CD14-positive monocyte (primary cell): ENCODE data around the gene MYO1A. TPM values are rescaled to one million over a fixed set of nuclear protein-coding genes. Genes with fewer than 3 reads are reported as not detected.

Experiments used
- DNase-seq, 3 donors: peaks; one replicate each; pipeline ENCODE4 v3.0.0-alpha.2; 2011 to 2022
- H2AFZ ChIP-seq: 2 replicates; pipeline ENCODE4 v1.6.0; 2012; ENCODE audit warnings: mild to moderate bottlenecking, low read depth, low read length, inconsistent platforms; ENCODE audit not compliant: insufficient read depth, poor library complexity, severe bottlenecking
- H3K27ac ChIP-seq, 2 donors: 1 replicate in 1 of 2; 2 replicates in 1 of 2; pipeline ENCODE4 v1.5.1; 2012 to 2013; ENCODE audit warnings: low read length in 2 of 2, control low read depth in 1 of 2, inconsistent platforms in 1 of 2, low read depth in 1 of 2, mild to moderate bottlenecking in 1 of 2
- H3K27me3 ChIP-seq, 2 donors: one replicate each; pipeline versions ENCODE4 v1.6.0 to v1.6.1; 2011 to 2013; ENCODE audit warnings: low read length in 2 of 2; ENCODE audit not compliant: control insufficient read depth in 2 of 2, insufficient read depth in 2 of 2
- H3K36me3 ChIP-seq, 2 donors: replicated peaks in 1 of 2; 1 replicate in 1 of 2; 2 replicates in 1 of 2; pipeline versions ENCODE4 v1.5.1 to v1.6.1; 2012 to 2013; ENCODE audit warnings: low read length in 2 of 2, control low read depth in 1 of 2, inconsistent platforms in 1 of 2, mild to moderate bottlenecking in 1 of 2; ENCODE audit not compliant: insufficient read depth in 2 of 2, control insufficient read depth in 1 of 2
- H3K4me1 ChIP-seq, 2 donors: 1 replicate in 1 of 2; 2 replicates in 1 of 2; pipeline versions ENCODE4 v1.5.1 to v1.6.1; 2012 to 2013; ENCODE audit warnings: low read length in 2 of 2, control low read depth in 1 of 2, inconsistent platforms in 1 of 2, mild to moderate bottlenecking in 1 of 2, moderate library complexity in 1 of 2; ENCODE audit not compliant: insufficient read depth in 2 of 2, control insufficient read depth in 1 of 2
- H3K4me2 ChIP-seq: replicated peaks from 2 replicates; pipeline ENCODE3; 2012; ENCODE audit warnings: low read length, moderate library complexity, mild to moderate bottlenecking; ENCODE audit not compliant: poor library complexity, severe bottlenecking; ENCODE audit errors: extremely low read depth
- H3K4me3 ChIP-seq, 3 experiments: fragments of 200-600 bp in 1 of 3; sonication (generic) in 1 of 3; replicated peaks in 1 of 3; 1 replicate in 2 of 3; 2 replicates in 1 of 3; pipeline ENCODE4 v1.5.1; 2011 to 2013; ENCODE audit warnings: low read length in 3 of 3, mild to moderate bottlenecking in 3 of 3, control low read depth in 2 of 3, low read depth in 2 of 3, inconsistent platforms in 1 of 3, moderate library complexity in 1 of 3
- H3K79me2 ChIP-seq: 2 replicates; pipeline ENCODE4 v1.6.0; 2012; ENCODE audit warnings: mild to moderate bottlenecking, control low read depth, inconsistent platforms, low read length, moderate library complexity; ENCODE audit not compliant: insufficient read depth
- H3K9ac ChIP-seq: 2 replicates; pipeline ENCODE4 v1.6.0; 2017; ENCODE audit warnings: low read length, mild to moderate bottlenecking; ENCODE audit not compliant: insufficient read depth, poor library complexity, severe bottlenecking
- H3K9me3 ChIP-seq, 2 donors: replicated peaks in 1 of 2; 1 replicate in 1 of 2; 2 replicates in 1 of 2; pipeline versions ENCODE4 v1.5.1 to v1.6.1; 2012 to 2013; ENCODE audit warnings: low read length in 2 of 2, control low read depth in 1 of 2; ENCODE audit not compliant: control insufficient read depth in 1 of 2, insufficient read depth in 1 of 2
- H4K20me1 ChIP-seq: 2 replicates; pipeline ENCODE4 v1.6.0; 2012; ENCODE audit warnings: mild to moderate bottlenecking, low read length, control low read depth, moderate library complexity; ENCODE audit not compliant: insufficient read depth
- H3K27ac Mint-ChIP-seq, 7 donors: one replicate each; pipeline ENCODE4 v1.8.0; 2020; ENCODE audit warnings: mild to moderate bottlenecking in 7 of 7, mixed read lengths in 7 of 7, moderate library complexity in 6 of 7, inconsistent platforms in 2 of 7
- H3K27me3 Mint-ChIP-seq, 3 donors: one replicate each; pipeline ENCODE4 v1.8.0; 2021 to 2022; ENCODE audit warnings: low read depth in 3 of 3, mild to moderate bottlenecking in 3 of 3, mixed read lengths in 3 of 3, moderate library complexity in 3 of 3, inconsistent platforms in 1 of 3
- H3K36me3 Mint-ChIP-seq, 2 donors: one replicate each; pipeline ENCODE4 v1.8.0; 2020; ENCODE audit warnings: mixed read lengths in 2 of 2, inconsistent platforms in 1 of 2, mild to moderate bottlenecking in 1 of 2
- H3K4me1 Mint-ChIP-seq: one replicate; pipeline ENCODE4 v1.8.0; 2020; ENCODE audit warnings: mild to moderate bottlenecking, mixed read lengths
- H3K4me3 Mint-ChIP-seq, 2 donors: one replicate each; pipeline ENCODE4 v1.8.0; 2020; ENCODE audit warnings: mild to moderate bottlenecking in 2 of 2, mixed read lengths in 2 of 2, moderate library complexity in 1 of 2
- H3K9me3 Mint-ChIP-seq, 7 donors: one replicate each; pipeline ENCODE4 v1.8.0; 2020 to 2022; ENCODE audit warnings: mixed read lengths in 7 of 7, mild to moderate bottlenecking in 6 of 7, moderate library complexity in 6 of 7, inconsistent platforms in 2 of 7
- CTCF ChIP-seq: fragments of 200-600 bp; IDR thresholded peaks from one replicate; pipeline ENCODE4 v1.8.0; 2022; ENCODE audit warnings: antibody characterized with exemption, mild to moderate bottlenecking
- WGBS: methylation state at CpG from one replicate; pipeline ENCODE4 v1.1.5; 2013; ENCODE audit warnings: missing lambda C conversion rate; ENCODE audit not compliant: insufficient coverage; 5-methylcytosine and 5-hydroxymethylcytosine counted together
- intact Hi-C, 2 donors: fragments of 100-400 bp; cut with micrococcal nuclease; formaldehyde crosslinking; loops; one replicate each; pipeline versions ENCODE4 v1.15.0 to v1.15.1; 2023
- polyA plus RNA-seq, 3 donors: library from polyadenylated mRNA; depleted of rRNA in 1 of 3; unstranded in 2 of 3; stranded (reverse) in 1 of 3; fragments of 300-500 nt in 2 of 3; fragments of >200 nt in 1 of 3; fragmentation: Illumina TruSeq in 2 of 3; gene quantifications; 1 replicate in 2 of 3; 2 replicates in 1 of 3; pipeline ENCODE4 v1.2.3, GENCODE V29; 2012 to 2021

MYO1A gene
- polyA plus RNA-seq, 3 donors = 0.22 to 1.7 (median 1.3) TPM

GRCh38 chr12:57066245-57066644, 16.3 kb upstream of the MYO1A start:
- Mint-ChIP-seq H3K36me3 (peaks cover 9 to 23% of the 10 kb centered on the region in 2 donors), H3K4me3 (no peak overlapping the region), H3K27ac (peak overlapping the region in 6 of 7 donors; percentile 5 to 89 (median 74)), H3K9me3 (peaks cover 0 to 2% (median 0%) of the 10 kb centered on the region in 7 donors), H3K27me3 (no peaks in the 10 kb centered on the region), H3K4me1 (peaks cover 34% of the 10 kb centered on the region)
- no peak for TF ChIP-seq CTCF
- Histone ChIP-seq H4K20me1 (no peaks in the 10 kb centered on the region), H3K4me2 (no peak overlapping the region), H3K9me3 (no peaks in the 10 kb centered on the region), H3K36me3 (peaks cover 0 to 4% of the 10 kb centered on the region in 2 donors), H3K79me2 (no peaks in the 10 kb centered on the region), H3K27me3 (no peaks in the 10 kb centered on the region), H3K4me1 (peaks cover 22 to 40% of the 10 kb centered on the region in 2 donors), H3K4me3 (no peak overlapping the region), H2AFZ (no peak overlapping the region), H3K9ac (no peak overlapping the region), H3K27ac (peak overlapping the region in 1 of 2 donors; percentile 50)
- no peak for DNase-seq
- intact Hi-C loops = loop anchor here in 1 of 2 donors (5.0 kb wide), 1 partner anchor 111 kb away; no protein-coding TSS in a partner anchor
- WGBS = 100% methylated on average over 1 of the region's 2 CpGs

GRCh38 chr12:57063991-57064685, 14.2 kb upstream of the MYO1A start:
- peaks cover 16 to 29% of the 10 kb centered on the region in 2 donors for H3K4me1 ChIP-seq
- H3K4me2 ChIP-seq = peak overlapping the region; percentile 35
- no peaks in the 10 kb centered on the region for H3K9me3 ChIP-seq
- peaks cover 13 to 31% of the 10 kb centered on the region in 2 donors for H3K36me3 Mint-ChIP-seq
- WGBS = no CpG with 5 or more reads among the region's 5 CpGs
- H3K27ac ChIP-seq = peak overlapping the region in 1 of 2 donors; percentile 83
- peaks cover 14 to 21% of the 10 kb centered on the region in 2 donors for H3K36me3 ChIP-seq
- H3K9ac ChIP-seq = peak overlapping the region; percentile 37
- intact Hi-C loops = loop anchor here in 1 of 2 donors (5.0 kb wide), 1 partner anchor 57 kb away; the partner anchor contains the start of gene ZBTB39
- H4K20me1 ChIP-seq = no peaks in the 10 kb centered on the region
- H3K27me3 ChIP-seq = no peaks in the 10 kb centered on the region
- H3K27ac Mint-ChIP-seq = peak overlapping the region; percentile 82 to 90 (median 86)
- no peaks in the 10 kb centered on the region for H3K27me3 Mint-ChIP-seq
- peak overlapping the region in 1 of 2 donors; percentile 51 for H3K4me3 Mint-ChIP-seq
- peak; percentile 56 to 83 (median 59) for DNase-seq
- no peak for TF ChIP-seq CTCF
- peaks cover 0 to 2% (median 0%) of the 10 kb centered on the region in 7 donors for H3K9me3 Mint-ChIP-seq
- H2AFZ ChIP-seq = no peak overlapping the region
- peak overlapping the region in 2 of 3 experiments; percentile 16 to 44 for H3K4me3 ChIP-seq
- no peaks in the 10 kb centered on the region for H3K79me2 ChIP-seq
- H3K4me1 Mint-ChIP-seq = peaks cover 26% of the 10 kb centered on the region
